HCT116 (cell line): ENCODE results near the gene ANHX. TPM values are rescaled to one million over a fixed set of nuclear protein-coding genes. Genes with fewer than 3 reads are reported as not detected.

Source experiments
- ATAC-seq: fragments of 200-7000 bp; cut with Tn5 transposase; 2 replicates; pipeline ENCODE4 v1.9.1; 2020; ENCODE audit warnings: mild to moderate bottlenecking, moderate library complexity
- BruUV-seq: library from RNA; stranded (reverse); fragments of 400-500 nt; replicated peaks from 2 replicates; lab custom pipeline; 2021; lab: Mats Ljungman, UMichigan
- CTCF ChIA-PET: fragments of 300-600 bp; sonication (Branson Sonifier 250); formaldehyde crosslinking; loops from one replicate; lab custom pipeline; 2021; ENCODE audit warnings: antibody characterized with exemption; lab: Charles Lee
- POLR2A ChIA-PET: fragments of 300-600, 350-600 bp; sonication (Branson Sonifier 250); formaldehyde crosslinking; loops from one replicate; lab custom pipeline; 2021; ENCODE audit warnings: antibody characterized with exemption; lab: Charles Lee
- RAD21 ChIA-PET, 2 experiments: fragments of 300-600 bp; sonication (Branson Sonifier 250); formaldehyde crosslinking; loops; one replicate each; lab custom pipeline; 2023; ENCODE audit warnings: low total read pairs in 2 of 2; ENCODE audit not compliant: uncharacterized antibody in 2 of 2, unreplicated experiment in 2 of 2, low non-redundant PET in 1 of 2; lab: Charles Lee
- DNase-seq: peaks from one replicate; pipeline ENCODE4 v3.0.0-alpha.2; 2010; ENCODE audit warnings: low read depth, low spot score
- H2AFZ ChIP-seq: fragments of 200-600 bp; shearing (Covaris generic), sonication (generic); 2 replicates; pipeline ENCODE4 v1.6.1; 2017; ENCODE audit warnings: low read depth, mixed run types, mixed read lengths, antibody characterized with exemption, low read length; ENCODE audit not compliant: poor library complexity, severe bottlenecking
- H3K27ac ChIP-seq: 2 replicates; pipeline ENCODE4 v1.5.1; 2012; ENCODE audit warnings: low read depth, low read length
- H3K27me3 ChIP-seq: fragments of 200-600 bp; sonication (generic); 2 replicates; pipeline ENCODE4 v1.6.1; 2016; ENCODE audit warnings: mixed run types, low read length, mixed read lengths; ENCODE audit not compliant: insufficient read depth
- H3K36me3 ChIP-seq, 2 experiments: fragments of 200-500 bp in 1 of 2; fragments of 200-600 bp in 1 of 2; sonication (Bioruptor generic) in 1 of 2; sonication (generic) in 1 of 2; 2 replicates each; pipeline versions ENCODE4 v1.5.1 to v1.6.1; 2014 to 2016; ENCODE audit warnings: low read length in 2 of 2, inconsistent platforms in 1 of 2, mixed read lengths in 1 of 2, mixed run types in 1 of 2; ENCODE audit not compliant: insufficient read depth in 2 of 2, control insufficient read depth in 1 of 2
- H3K4me1 ChIP-seq, 2 experiments: fragments of 200-600 bp in 1 of 2; sonication (generic) in 1 of 2; 2 replicates each; pipeline versions ENCODE4 v1.5.1 to v1.6.1; 2012 to 2017; ENCODE audit warnings: low read length in 2 of 2, inconsistent platforms in 1 of 2, mild to moderate bottlenecking in 1 of 2, mixed read lengths in 1 of 2, mixed run types in 1 of 2, moderate library complexity in 1 of 2; ENCODE audit not compliant: insufficient read depth in 2 of 2, control insufficient read depth in 1 of 2
- H3K4me2 ChIP-seq: fragments of 200-600 bp; sonication (generic); 2 replicates; pipeline ENCODE4 v1.6.1; 2017; ENCODE audit warnings: mixed run types, low read length, mixed read lengths
- H3K4me3 ChIP-seq, 2 experiments: fragments of 200-600 bp in 1 of 2; sonication (generic) in 1 of 2; replicated peaks in 1 of 2; 2 replicates each; pipeline ENCODE4 v1.5.1; 2011 to 2016; ENCODE audit warnings: low read length in 2 of 2, control low read depth in 1 of 2, low read depth in 1 of 2, mild to moderate bottlenecking in 1 of 2, mixed read lengths in 1 of 2, mixed run types in 1 of 2
- H3K79me2 ChIP-seq: fragments of 200-600 bp; sonication (generic); 2 replicates; pipeline ENCODE4 v1.6.1; 2017; ENCODE audit warnings: mild to moderate bottlenecking, mixed run types, low read length, moderate library complexity, mixed read lengths; ENCODE audit not compliant: insufficient read depth
- H3K9ac ChIP-seq: fragments of 200-600 bp; sonication (generic); 2 replicates; pipeline ENCODE4 v1.6.1; 2016; ENCODE audit warnings: low read length, mixed read lengths
- H3K9me2 ChIP-seq: fragments of 200-600 bp; sonication (generic), shearing (Covaris generic); 2 replicates; pipeline ENCODE4 v1.6.1; 2017; ENCODE audit warnings: mixed run types, mild to moderate bottlenecking, moderate library complexity; ENCODE audit not compliant: insufficient read depth
- H3K9me3 ChIP-seq, 2 experiments: fragments of 200-500 bp in 1 of 2; fragments of 200-600 bp in 1 of 2; sonication (Bioruptor generic) in 1 of 2; sonication (generic) in 1 of 2; 2 replicates each; pipeline ENCODE4 v1.6.1; 2014 to 2017; ENCODE audit warnings: low read length in 2 of 2, mixed read lengths in 2 of 2, inconsistent platforms in 1 of 2, low read depth in 1 of 2, mild to moderate bottlenecking in 1 of 2, mixed run types in 1 of 2, moderate library complexity in 1 of 2; ENCODE audit not compliant: control insufficient read depth in 1 of 2, insufficient read depth in 1 of 2
- H4K20me1 ChIP-seq: fragments of 200-600 bp; sonication (generic), shearing (Covaris generic); 2 replicates; pipeline ENCODE4 v1.6.1; 2017; ENCODE audit warnings: mixed run types, mild to moderate bottlenecking, moderate library complexity; ENCODE audit not compliant: insufficient read depth
- ATF3 ChIP-seq: IDR thresholded peaks from 2 replicates; pipeline ENCODE4 v1.6.1; 2012
- CBX3 ChIP-seq: IDR thresholded peaks from 2 replicates; pipeline ENCODE4 v1.6.1; 2012; ENCODE audit warnings: low read depth
- EZH2phosphoT487 ChIP-seq: fragments of 200-600 bp; IDR thresholded peaks from 2 replicates; pipeline ENCODE4 v1.6.1; 2018; ENCODE audit warnings: antibody characterized with exemption, borderline replicate concordance
- FOSL1 ChIP-seq: IDR thresholded peaks from 2 replicates; pipeline ENCODE4 v1.6.1; 2012; ENCODE audit warnings: low read depth
- JUND ChIP-seq: IDR thresholded peaks from 2 replicates; pipeline ENCODE4 v1.6.1; 2012
- POLR2A ChIP-seq: IDR thresholded peaks from 2 replicates; pipeline ENCODE4 v1.7.0; 2011; ENCODE audit warnings: borderline replicate concordance; ENCODE audit not compliant: insufficient read depth, insufficient read length; ENCODE audit errors: extremely low read depth
- POLR2AphosphoS5 ChIP-seq: IDR thresholded peaks from 2 replicates; pipeline ENCODE4 v1.6.1; 2011; ENCODE audit warnings: mild to moderate bottlenecking, low read depth, low read length, moderate library complexity
- RAD21 ChIP-seq: IDR thresholded peaks from 2 replicates; pipeline ENCODE4 v1.6.1; 2012; ENCODE audit warnings: low read depth, mild to moderate bottlenecking
- REST ChIP-seq: IDR thresholded peaks from 2 replicates; pipeline ENCODE4 v1.6.1; 2012; ENCODE audit warnings: low read depth
- SP1 ChIP-seq: IDR thresholded peaks from 2 replicates; pipeline ENCODE4 v1.6.1; 2012; ENCODE audit warnings: low read depth
- SRF ChIP-seq: IDR thresholded peaks from 2 replicates; pipeline ENCODE4 v1.6.1; 2012; ENCODE audit warnings: low read depth
- ZFX ChIP-seq: fragments of 450-650 bp; IDR thresholded peaks from 2 replicates; pipeline ENCODE4 v1.6.1; 2017
- ZNF274 ChIP-seq: fragments of 200-500 bp; sonication (Bioruptor generic); IDR thresholded peaks from 2 replicates; pipeline ENCODE4 v1.6.1; 2014; ENCODE audit warnings: mild to moderate bottlenecking, low read depth, low read length, inconsistent platforms
- intact Hi-C: fragments of 100-400 bp; cut with micrococcal nuclease; formaldehyde crosslinking; loops from 2 replicates; pipeline ENCODE4 v1.10.0; 2022
- total RNA-seq: library from RNA; stranded (reverse); gene quantifications from one replicate; pipeline ENCODE4 v1.2.1, GENCODE V29; 2021; ENCODE audit not compliant: unreplicated experiment
- TF ChIP-seq, protein P1 (sequence below), 3 experiments: fragments of 200-600 bp in 1 of 3; sonication (generic) in 1 of 3; IDR thresholded peaks in 2 of 3; conservative IDR thresholded peaks in 1 of 3; 2 replicates each; pipeline ENCODE4 v1.5.1; 2012 to 2017; ENCODE audit warnings: low read depth in 2 of 3, low read length in 2 of 3, antibody characterized with exemption in 1 of 3, borderline replicate concordance in 1 of 3, control low read depth in 1 of 3, mild to moderate bottlenecking in 1 of 3, mixed read lengths in 1 of 3, mixed run types in 1 of 3, moderate library complexity in 1 of 3; ENCODE audit not compliant: insufficient read depth in 1 of 3
- TF ChIP-seq, protein P2 (sequence below): IDR thresholded peaks from 2 replicates; pipeline ENCODE4 v1.6.1; 2012

ANHX gene
- total RNA-seq, 1 experiment from 2014 or later, result not detected

GRCh38 chr12:133204264-133204603 lies 31.4 kb downstream of the ANHX start:
- POLR2A ChIA-PET, result no interaction called here
- H3K9me3 ChIP-seq, result peaks cover 52 to 60% of the 10 kb centered on the region in 2 experiments
- intact Hi-C loops, result no loop called here

More at GRCh38 chr12:133204264-133204603, 31.4 kb downstream of the ANHX start:
- RAD21 ChIA-PET, result no interaction called here
- ATAC-seq (no peak), DNase-seq (no peak)
- Histone ChIP-seq H3K4me2 (no peak overlapping the region), H3K79me2 (no peaks in the 10 kb centered on the region), H3K27ac (no peak overlapping the region), H3K36me3 (peaks cover 2 to 25% of the 10 kb centered on the region in 2 experiments; a peak in 2 of 4 replicates), H3K9ac (no peak overlapping the region), H3K4me3 (no peak overlapping the region), H2AFZ (no peak overlapping the region), H3K9me2 (no peaks in the 10 kb centered on the region), H3K27me3 (no peaks in the 10 kb centered on the region), H4K20me1 (no peaks in the 10 kb centered on the region), H3K4me1 (no peaks in the 10 kb centered on the region)
- CTCF ChIA-PET, result no interaction called here
- TF ChIP-seq ZNF274 (no peak), REST (no peak), POLR2A (no peak), ZFX (no peak), FOSL1 (no peak), EZH2phosphoT487 (no peak), POLR2AphosphoS5 (no peak), SP1 (no peak), RAD21 (no peak), ATF3 (no peak), SRF (no peak), JUND (no peak), CBX3 (no peak)
- TF ChIP-seq, protein P1, sequence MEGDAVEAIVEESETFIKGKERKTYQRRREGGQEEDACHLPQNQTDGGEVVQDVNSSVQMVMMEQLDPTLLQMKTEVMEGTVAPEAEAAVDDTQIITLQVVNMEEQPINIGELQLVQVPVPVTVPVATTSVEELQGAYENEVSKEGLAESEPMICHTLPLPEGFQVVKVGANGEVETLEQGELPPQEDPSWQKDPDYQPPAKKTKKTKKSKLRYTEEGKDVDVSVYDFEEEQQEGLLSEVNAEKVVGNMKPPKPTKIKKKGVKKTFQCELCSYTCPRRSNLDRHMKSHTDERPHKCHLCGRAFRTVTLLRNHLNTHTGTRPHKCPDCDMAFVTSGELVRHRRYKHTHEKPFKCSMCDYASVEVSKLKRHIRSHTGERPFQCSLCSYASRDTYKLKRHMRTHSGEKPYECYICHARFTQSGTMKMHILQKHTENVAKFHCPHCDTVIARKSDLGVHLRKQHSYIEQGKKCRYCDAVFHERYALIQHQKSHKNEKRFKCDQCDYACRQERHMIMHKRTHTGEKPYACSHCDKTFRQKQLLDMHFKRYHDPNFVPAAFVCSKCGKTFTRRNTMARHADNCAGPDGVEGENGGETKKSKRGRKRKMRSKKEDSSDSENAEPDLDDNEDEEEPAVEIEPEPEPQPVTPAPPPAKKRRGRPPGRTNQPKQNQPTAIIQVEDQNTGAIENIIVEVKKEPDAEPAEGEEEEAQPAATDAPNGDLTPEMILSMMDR (IDR thresholded peaks at IDR 0.05 in 2 of 3, conservative IDR thresholded peaks at IDR 0.05 in 1 of 3; ENCODE audit: borderline replicate concordance in 1 of 3, insufficient read depth in 1 of 3, low read depth in 2 of 3, low read length in 2 of 3), result no peak
- TF ChIP-seq, protein P2, sequence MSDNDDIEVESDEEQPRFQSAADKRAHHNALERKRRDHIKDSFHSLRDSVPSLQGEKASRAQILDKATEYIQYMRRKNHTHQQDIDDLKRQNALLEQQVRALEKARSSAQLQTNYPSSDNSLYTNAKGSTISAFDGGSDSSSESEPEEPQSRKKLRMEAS, result no peak
- BruUV-seq, result TSS peak; percentile 6
